HG02840 (cell line): ENCODE results near the gene ICOSLG.
"Not testable (repeated sequence)": the region's sequence is repeated elsewhere in the genome, so short reads cannot be mapped to it uniquely, and the experiment has no call there.

Source experiments
- ATAC-seq: cut with Tn5 transposase; IDR thresholded peaks from one replicate; pipeline ENCODE4 v1.9.1; 2021; ENCODE audit warnings: mild to moderate bottlenecking, moderate library complexity, moderate number of reproducible peaks; ENCODE audit not compliant: unreplicated experiment, low FRiP score

ICOSLG gene

GRCh38 chr21:44227614-44228013 lies 13.1 kb downstream of the ICOSLG start:
- not testable (repeated sequence) for ATAC-seq

- ATAC-seq, result not testable (repeated sequence)
Observed at GRCh38 chr21:44225605-44226004, 15.1 kb downstream of the ICOSLG start.

DNA sequence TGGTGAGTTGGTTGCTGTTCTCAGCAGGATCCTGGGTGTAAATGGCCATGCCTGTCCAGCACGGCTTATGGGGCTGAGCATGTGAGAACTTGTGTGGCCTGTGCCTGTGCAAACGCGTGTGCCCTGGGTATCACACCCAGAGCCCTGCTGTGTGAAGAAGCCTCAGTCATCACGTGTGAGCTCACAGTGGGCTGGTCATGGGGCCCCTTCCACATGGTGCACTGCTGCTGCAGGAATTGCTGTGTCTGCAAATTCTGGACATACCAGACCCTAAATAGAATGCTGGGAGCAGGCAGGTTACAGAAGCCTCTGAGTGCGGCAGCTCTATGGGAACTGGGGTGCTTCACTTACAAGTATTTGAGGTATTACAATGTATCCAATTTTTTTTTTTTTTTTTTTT lies 17.4 kb downstream of the ICOSLG start:
- ATAC-seq, result not testable (repeated sequence)

- not testable (repeated sequence) for ATAC-seq
Observed at GRCh38 chr21:44220674-44221073, 20.1 kb downstream of the ICOSLG start.

GRCh38 chr21:44218461-44218860 lies 22.3 kb downstream of the ICOSLG start:
- ATAC-seq, result not testable (repeated sequence)

- not testable (repeated sequence) for ATAC-seq
Observed at GRCh38 chr21:44211978-44212377, 28.8 kb downstream of the ICOSLG start.

DNA sequence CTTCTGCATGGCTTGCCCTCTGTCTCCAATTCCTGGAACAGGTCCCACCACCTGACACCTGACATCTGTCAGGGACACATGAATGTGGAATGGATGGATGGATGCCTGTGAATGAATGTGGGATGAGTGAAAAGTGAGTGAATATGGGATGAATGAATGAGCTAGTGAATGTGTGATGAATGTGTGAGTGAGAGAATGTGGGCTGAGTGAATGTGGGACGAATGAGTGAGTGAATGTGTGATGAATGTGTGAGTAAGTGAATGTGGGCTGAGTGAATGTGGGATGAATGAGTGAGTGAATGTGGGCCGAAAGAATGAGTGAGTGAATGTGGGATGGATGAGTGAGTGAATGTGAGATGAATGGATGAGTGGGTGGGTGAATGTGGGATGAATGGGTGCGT lies 29.2 kb downstream of the ICOSLG start:
- not testable (repeated sequence) for ATAC-seq

- ATAC-seq, result not testable (repeated sequence)
Observed at GRCh38 chr21:44207860-44208646, 32.7 kb downstream of the ICOSLG start.

- peak; percentile 64 for ATAC-seq
Observed at GRCh38 chr21:44206698-44207676, 33.8 kb downstream of the ICOSLG start.

- ATAC-seq, result not testable (repeated sequence)
Observed at GRCh38 chr21:44206187-44206586, 34.6 kb downstream of the ICOSLG start.

DNA sequence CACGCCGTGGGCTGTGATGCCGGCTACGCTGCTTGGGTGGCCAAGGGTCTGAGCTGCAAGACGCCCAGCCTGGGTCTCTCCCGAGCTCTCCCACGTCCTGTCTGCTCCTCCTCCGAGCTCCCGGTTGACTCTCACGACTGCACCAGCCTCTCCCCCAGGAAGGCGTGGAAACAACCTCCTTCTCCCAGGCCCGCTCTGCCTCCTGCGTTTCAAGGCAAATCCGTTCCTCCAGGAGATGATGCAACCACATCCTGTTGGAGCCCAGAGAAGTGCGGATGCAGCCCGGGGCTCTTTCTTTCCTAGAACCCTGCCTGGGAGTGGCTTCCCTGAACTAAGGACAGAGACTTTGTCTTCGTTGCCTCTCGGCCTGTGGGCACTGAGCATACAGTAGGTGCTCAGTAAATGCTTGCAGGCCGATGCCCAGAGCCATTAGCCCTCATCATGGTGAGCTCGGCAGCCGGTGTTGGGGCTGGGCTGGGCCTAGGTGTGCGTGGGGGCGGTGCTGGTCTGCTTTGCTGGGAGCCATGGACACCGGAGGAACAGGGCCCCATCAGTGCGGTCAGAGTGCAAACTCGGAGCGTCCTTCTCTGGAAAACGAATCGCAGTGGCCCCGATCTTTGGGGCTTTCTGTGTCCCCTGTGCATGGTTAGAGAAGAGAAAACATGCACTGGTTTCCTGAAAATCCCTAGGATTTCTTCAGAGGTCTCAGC lies 38.0 kb downstream of the ICOSLG start:
- ATAC-seq, result not testable (repeated sequence)

DNA sequence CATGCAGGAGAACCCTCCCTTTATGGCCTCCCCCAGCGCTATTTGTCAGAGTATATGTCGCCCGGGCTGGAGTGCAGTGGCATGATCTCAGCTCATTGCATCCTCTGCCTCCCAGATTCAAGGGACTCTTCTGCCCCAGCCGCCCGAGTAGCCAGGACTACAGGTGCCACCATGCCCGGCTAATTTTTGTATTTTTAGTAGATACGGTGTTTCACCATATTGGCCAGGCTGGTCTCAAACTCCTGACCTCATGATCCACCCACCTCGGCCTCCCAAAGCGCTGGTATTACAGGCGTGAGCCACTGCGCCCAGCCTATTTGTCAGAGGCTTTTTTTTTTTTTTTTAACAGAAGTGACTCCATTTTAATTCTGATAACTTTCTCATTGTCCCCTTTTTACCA lies 40.7 kb downstream of the ICOSLG start:
- not testable (repeated sequence) for ATAC-seq

DNA sequence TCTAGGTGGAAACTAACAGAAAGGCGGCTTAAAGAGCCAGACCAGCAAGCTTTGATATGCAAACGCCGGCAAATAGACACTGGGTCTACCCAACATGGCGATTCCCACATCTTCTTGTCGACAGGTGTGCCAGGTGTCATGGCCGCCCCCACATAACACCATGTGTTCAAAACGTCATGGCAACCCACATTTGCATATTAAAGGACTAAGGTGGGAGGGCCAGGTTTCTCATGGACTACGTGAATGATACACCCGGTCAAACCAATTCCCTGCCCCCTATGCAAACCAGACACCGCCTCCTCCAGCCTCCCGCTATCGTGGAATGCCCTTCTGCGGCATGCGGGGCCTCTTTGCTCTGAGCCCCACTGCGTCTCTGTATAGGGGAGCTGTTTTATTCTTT lies 41.3 kb downstream of the ICOSLG start:
- ATAC-seq, result no peak

GRCh38 chr21:44197156-44197516 lies 43.6 kb downstream of the ICOSLG start:
- ATAC-seq, result not testable (repeated sequence)

DNA sequence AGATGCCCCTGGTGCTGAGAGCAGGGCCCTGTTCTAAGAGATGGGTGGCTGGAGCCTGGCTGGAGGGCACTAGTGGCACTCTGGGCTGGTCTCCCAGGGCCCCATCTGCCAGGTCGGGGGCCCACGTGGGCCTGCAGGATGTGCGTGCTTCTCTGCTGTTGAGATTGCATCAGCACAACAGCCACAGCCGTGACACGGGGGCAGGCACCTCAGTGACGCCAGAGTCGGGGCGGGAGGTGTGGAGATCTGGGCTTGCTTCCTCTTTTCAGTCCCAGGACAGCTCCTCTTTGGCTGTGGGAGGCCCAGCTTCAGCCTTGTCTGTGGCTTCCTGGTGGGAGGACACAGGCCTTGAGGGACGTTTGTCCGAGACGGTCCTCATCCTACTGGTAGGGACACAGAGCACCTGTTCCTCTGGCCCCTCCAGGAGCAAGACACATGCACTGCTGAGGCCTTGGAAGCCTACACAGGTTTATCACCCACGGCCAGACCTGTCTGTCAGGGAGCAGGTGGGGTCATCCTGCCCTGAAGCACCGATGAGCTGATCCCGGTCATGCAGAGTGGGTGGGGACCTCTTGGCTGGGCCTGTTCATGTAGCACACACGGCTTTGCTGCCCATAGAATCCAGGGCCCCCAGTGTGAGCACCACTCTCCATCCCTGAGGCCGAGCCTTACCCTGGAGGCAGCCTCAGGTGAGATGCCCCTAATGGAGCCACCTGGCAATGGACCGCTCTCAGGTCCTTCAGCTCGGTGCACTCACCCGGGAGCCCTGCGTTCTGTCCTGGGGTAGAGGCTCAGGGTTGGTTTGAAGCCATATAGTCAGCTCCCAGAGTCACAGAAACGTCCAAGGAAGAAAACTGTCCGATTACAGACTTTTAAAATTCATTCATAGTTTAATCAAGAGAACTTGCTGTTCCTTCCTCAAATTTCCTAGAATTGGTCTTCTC lies 44.3 kb downstream of the ICOSLG start:
- ATAC-seq, result not testable (repeated sequence)

- not testable (repeated sequence) for ATAC-seq
Observed at GRCh38 chr21:44194888-44195287, 45.9 kb downstream of the ICOSLG start.

DNA sequence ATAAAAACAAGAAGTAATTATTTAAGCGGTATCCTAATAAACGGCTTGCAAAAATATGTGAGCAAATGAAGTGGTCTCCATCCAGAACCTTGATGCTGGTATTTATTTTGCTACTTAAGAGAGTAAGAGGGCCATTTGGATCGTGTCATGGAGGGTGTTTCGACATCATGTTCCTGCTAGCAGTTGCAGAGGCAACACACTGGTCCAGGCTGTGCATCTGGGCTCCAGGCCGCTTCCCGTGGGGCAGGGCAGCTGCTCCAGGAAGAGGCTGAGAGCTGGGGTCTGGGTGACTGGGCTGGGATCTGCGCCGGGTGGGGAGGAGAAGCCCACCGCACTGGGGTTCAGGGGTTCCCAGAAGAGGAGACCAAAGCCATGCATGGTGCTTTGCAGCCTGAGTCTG lies 46.3 kb downstream of the ICOSLG start:
- not testable (repeated sequence) for ATAC-seq

- not testable (repeated sequence) for ATAC-seq
Observed at GRCh38 chr21:44193108-44193507, 47.6 kb downstream of the ICOSLG start.
